Fibroblast of lung (primary cell): ENCODE data around the gene ACAT2. TPM values are rescaled to one million over a fixed set of nuclear protein-coding genes. Genes with fewer than 3 reads are reported as not detected.

Experiments
- DNase-seq, 2 donors: peaks; one replicate each; pipeline versions ENCODE4 v3.0.0 to v3.0.0-alpha.2; 2010; ENCODE audit warnings: low read depth in 2 of 2
- H2AFZ ChIP-seq: 2 replicates; pipeline ENCODE4 v1.5.1; 2012; ENCODE audit warnings: low read length, control low read depth, inconsistent platforms
- H3K27ac ChIP-seq: 2 replicates; pipeline ENCODE4 v1.5.1; 2011; ENCODE audit warnings: low read length, control low read depth; ENCODE audit not compliant: insufficient read depth
- H3K27me3 ChIP-seq: 2 replicates; pipeline ENCODE4 v1.5.1; 2011; ENCODE audit warnings: mild to moderate bottlenecking, low read length; ENCODE audit not compliant: control insufficient read depth, insufficient read depth
- H3K36me3 ChIP-seq: 2 replicates; pipeline ENCODE4 v1.5.1; 2011; ENCODE audit warnings: low read length; ENCODE audit not compliant: control insufficient read depth, insufficient read depth
- H3K4me1 ChIP-seq: 2 replicates; pipeline ENCODE4 v1.5.1; 2011; ENCODE audit warnings: low read length; ENCODE audit not compliant: control insufficient read depth, insufficient read depth; ENCODE audit errors: extremely low read depth
- H3K4me2 ChIP-seq: 2 replicates; pipeline ENCODE4 v1.5.1; 2011; ENCODE audit warnings: low read length, control low read depth; ENCODE audit not compliant: insufficient read depth; ENCODE audit errors: extremely low read depth
- H3K4me3 ChIP-seq, 4 experiments: fragments of 200-600 bp in 1 of 4; sonication (generic) in 1 of 4; replicated peaks in 1 of 4; 2 replicates each; pipeline ENCODE4 v1.5.1; 2011 to 2016; ENCODE audit warnings: low read length in 4 of 4, low read depth in 3 of 4, mild to moderate bottlenecking in 3 of 4, control low read depth in 2 of 4, inconsistent platforms in 1 of 4, mixed read lengths in 1 of 4; ENCODE audit not compliant: insufficient read depth in 1 of 4; ENCODE audit errors: control extremely low read depth in 1 of 4
- H3K79me2 ChIP-seq: 2 replicates; pipeline ENCODE4 v1.5.1; 2012; ENCODE audit warnings: mild to moderate bottlenecking, low read length, inconsistent platforms; ENCODE audit not compliant: control insufficient read depth, insufficient read depth
- H3K9ac ChIP-seq: 2 replicates; pipeline ENCODE4 v1.5.1; 2011; ENCODE audit warnings: mild to moderate bottlenecking, low read length, control low read depth; ENCODE audit not compliant: insufficient read depth
- H3K9me3 ChIP-seq: 2 replicates; pipeline ENCODE4 v1.5.1; 2012; ENCODE audit warnings: low read depth, low read length; ENCODE audit not compliant: control insufficient read depth, insufficient read depth
- H4K20me1 ChIP-seq: 2 replicates; pipeline ENCODE4 v1.5.1; 2011; ENCODE audit warnings: low read length; ENCODE audit not compliant: control insufficient read depth, insufficient read depth; ENCODE audit errors: extremely low read depth
- EZH2 ChIP-seq: IDR thresholded peaks from 2 replicates; pipeline ENCODE4 v1.5.1; 2012; ENCODE audit warnings: low read length, control low read depth, mild to moderate bottlenecking; ENCODE audit errors: missing control alignments
- polyA plus RNA-seq, 2 donors: library from polyadenylated mRNA; depleted of rRNA in 1 of 2; stranded (reverse) in 1 of 2; unstranded in 1 of 2; fragments of >200 nt; gene quantifications; 2 replicates each; pipeline ENCODE4 v1.2.1, GENCODE V29; 2011 to 2012; ENCODE audit warnings: missing spikeins in 1 of 2
- total RNA-seq: library from RNA; depleted of rRNA; stranded (reverse); fragments of >200 nt; gene quantifications from 2 replicates; pipeline ENCODE4 v1.2.1, GENCODE V29; 2014
- TF ChIP-seq, protein P1 (sequence below), 2 donors: IDR thresholded peaks in 1 of 2; conservative IDR thresholded peaks in 1 of 2; 1 replicate in 1 of 2; 2 replicates in 1 of 2; pipeline ENCODE4 v1.5.1; 2011 to 2012; ENCODE audit warnings: low read length in 2 of 2, control low read depth in 1 of 2, inconsistent platforms in 1 of 2, low read depth in 1 of 2, mild to moderate bottlenecking in 1 of 2

The ACAT2 gene
- total and polyA plus RNA-seq, 2 donors (not counting 1 experiment from before 2014, with no cell fraction given), result 108 to 121 TPM

DNA sequence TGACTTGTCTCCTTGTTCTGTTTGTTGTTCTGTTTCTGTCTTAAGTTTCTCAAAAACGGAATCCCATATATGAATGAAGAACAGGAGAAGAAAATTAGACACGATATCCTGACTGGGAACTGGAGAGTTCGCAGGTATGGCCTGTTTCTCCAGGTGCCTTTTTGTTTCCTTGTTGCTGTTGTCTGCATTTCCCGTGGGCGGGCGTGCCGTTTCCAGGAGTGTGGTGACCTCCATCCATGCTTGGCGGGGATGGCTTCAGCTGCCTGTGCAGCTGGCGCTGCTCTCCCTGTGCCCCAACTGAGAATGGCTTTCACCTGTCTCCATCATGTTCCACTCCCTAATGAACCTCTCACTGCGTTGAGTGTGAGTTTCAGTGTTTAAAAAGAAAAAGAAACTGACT is 42.7 kb downstream of the ACAT2 start:
- Histone ChIP-seq H3K9me3 (no peaks in the 10 kb centered on the region), H3K4me2 (no peak overlapping the region), H3K9ac (no peak overlapping the region), H3K27me3 (no peaks in the 10 kb centered on the region), H3K4me1 (no peaks in the 10 kb centered on the region), H2AFZ (no peak overlapping the region), H3K27ac (no peak overlapping the region), H3K4me3 (no peak overlapping the region), H3K79me2 (no peaks in the 10 kb centered on the region), H3K36me3 (no peaks in the 10 kb centered on the region), H4K20me1 (no peaks in the 10 kb centered on the region)
- TF ChIP-seq EZH2, result no peak
- TF ChIP-seq, protein P1, sequence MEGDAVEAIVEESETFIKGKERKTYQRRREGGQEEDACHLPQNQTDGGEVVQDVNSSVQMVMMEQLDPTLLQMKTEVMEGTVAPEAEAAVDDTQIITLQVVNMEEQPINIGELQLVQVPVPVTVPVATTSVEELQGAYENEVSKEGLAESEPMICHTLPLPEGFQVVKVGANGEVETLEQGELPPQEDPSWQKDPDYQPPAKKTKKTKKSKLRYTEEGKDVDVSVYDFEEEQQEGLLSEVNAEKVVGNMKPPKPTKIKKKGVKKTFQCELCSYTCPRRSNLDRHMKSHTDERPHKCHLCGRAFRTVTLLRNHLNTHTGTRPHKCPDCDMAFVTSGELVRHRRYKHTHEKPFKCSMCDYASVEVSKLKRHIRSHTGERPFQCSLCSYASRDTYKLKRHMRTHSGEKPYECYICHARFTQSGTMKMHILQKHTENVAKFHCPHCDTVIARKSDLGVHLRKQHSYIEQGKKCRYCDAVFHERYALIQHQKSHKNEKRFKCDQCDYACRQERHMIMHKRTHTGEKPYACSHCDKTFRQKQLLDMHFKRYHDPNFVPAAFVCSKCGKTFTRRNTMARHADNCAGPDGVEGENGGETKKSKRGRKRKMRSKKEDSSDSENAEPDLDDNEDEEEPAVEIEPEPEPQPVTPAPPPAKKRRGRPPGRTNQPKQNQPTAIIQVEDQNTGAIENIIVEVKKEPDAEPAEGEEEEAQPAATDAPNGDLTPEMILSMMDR (conservative IDR thresholded peaks at IDR 0.05 in 1 of 2, IDR thresholded peaks at IDR 0.05 in 1 of 2; ENCODE audit: low read depth in 1 of 2, low read length in 2 of 2), result no peak
- no peak for DNase-seq

DNA sequence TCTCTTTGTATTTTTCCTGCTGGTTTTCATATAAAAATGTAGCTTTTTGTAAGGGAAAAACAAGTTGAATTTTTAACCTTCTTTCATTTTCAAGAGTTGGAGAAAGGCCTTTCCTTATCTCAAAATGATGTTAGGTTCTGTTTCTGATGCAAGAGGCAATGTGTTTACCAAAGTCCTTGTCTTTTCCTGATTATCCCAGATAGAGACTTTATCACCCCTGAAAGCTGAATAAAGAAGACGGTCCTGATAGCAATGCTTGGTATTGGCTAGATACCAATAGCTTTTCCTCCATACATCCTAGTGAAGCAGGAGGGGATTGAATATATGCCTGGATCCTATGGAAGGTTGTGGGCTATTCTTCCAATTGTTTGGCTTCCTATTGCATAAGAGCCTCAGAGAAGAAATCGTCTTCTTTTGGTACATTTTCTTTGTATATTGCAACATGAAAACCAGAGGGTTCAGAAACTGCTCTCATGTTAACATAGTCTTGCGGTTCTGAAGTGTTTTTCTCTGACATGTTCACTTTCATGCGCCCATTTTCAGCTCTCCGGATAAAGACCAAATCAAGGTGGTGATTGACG is 43.7 kb downstream of the ACAT2 start:
- no peaks in the 10 kb centered on the region for H3K4me1 ChIP-seq
- H3K27me3 ChIP-seq, result no peaks in the 10 kb centered on the region
- TF ChIP-seq, protein P1 (conservative IDR thresholded peaks at IDR 0.05 in 1 of 2, IDR thresholded peaks at IDR 0.05 in 1 of 2; ENCODE audit: low read depth in 1 of 2, low read length in 2 of 2), result no peak
- no peak for TF ChIP-seq EZH2
- no peaks in the 10 kb centered on the region for H4K20me1 ChIP-seq
- H2AFZ ChIP-seq, result no peak overlapping the region
- no peaks in the 10 kb centered on the region for H3K9me3 ChIP-seq
- H3K9ac ChIP-seq, result no peak overlapping the region
- no peak overlapping the region for H3K27ac ChIP-seq
- H3K79me2 ChIP-seq, result no peaks in the 10 kb centered on the region
- H3K4me3 ChIP-seq, result no peak overlapping the region
- DNase-seq, result no peak
- no peaks in the 10 kb centered on the region for H3K36me3 ChIP-seq
- no peak overlapping the region for H3K4me2 ChIP-seq

DNA sequence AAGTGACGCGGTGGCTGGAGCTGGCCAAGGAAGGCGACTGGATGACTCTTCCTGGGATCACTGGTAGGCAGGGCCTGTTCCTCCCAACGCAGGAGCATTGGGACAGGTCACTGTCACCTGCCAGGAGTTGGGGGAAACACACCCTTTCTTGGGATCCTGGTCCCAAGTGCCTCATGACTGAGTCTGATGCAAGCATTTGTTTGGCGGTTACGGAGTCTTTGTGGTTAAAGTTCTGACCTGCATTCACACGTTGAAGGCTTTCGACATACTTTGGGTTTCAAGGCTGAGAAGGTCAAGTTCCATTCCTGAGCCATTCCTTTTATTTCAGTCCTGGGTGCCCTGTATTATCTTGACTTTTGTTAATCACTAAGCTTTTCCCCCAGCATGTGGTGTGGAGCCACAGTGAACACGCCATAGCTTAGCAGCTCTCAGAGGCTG is 44.2 kb downstream of the ACAT2 start:
- TF ChIP-seq, protein P1 (conservative IDR thresholded peaks at IDR 0.05 in 1 of 2, IDR thresholded peaks at IDR 0.05 in 1 of 2; ENCODE audit: low read depth in 1 of 2, low read length in 2 of 2), result no peak
- no peak for TF ChIP-seq EZH2
- Histone ChIP-seq H4K20me1 (no peaks in the 10 kb centered on the region), H3K27ac (no peak overlapping the region), H3K9ac (no peak overlapping the region), H3K27me3 (no peaks in the 10 kb centered on the region), H3K4me3 (no peak overlapping the region), H3K4me2 (no peak overlapping the region), H3K4me1 (no peaks in the 10 kb centered on the region), H2AFZ (no peak overlapping the region), H3K79me2 (no peaks in the 10 kb centered on the region), H3K9me3 (no peaks in the 10 kb centered on the region), H3K36me3 (no peaks in the 10 kb centered on the region)
- peak; percentile 17 to 23 for DNase-seq
